ENCODE data around the gene CDH11.

CDH11 gene

DNA sequence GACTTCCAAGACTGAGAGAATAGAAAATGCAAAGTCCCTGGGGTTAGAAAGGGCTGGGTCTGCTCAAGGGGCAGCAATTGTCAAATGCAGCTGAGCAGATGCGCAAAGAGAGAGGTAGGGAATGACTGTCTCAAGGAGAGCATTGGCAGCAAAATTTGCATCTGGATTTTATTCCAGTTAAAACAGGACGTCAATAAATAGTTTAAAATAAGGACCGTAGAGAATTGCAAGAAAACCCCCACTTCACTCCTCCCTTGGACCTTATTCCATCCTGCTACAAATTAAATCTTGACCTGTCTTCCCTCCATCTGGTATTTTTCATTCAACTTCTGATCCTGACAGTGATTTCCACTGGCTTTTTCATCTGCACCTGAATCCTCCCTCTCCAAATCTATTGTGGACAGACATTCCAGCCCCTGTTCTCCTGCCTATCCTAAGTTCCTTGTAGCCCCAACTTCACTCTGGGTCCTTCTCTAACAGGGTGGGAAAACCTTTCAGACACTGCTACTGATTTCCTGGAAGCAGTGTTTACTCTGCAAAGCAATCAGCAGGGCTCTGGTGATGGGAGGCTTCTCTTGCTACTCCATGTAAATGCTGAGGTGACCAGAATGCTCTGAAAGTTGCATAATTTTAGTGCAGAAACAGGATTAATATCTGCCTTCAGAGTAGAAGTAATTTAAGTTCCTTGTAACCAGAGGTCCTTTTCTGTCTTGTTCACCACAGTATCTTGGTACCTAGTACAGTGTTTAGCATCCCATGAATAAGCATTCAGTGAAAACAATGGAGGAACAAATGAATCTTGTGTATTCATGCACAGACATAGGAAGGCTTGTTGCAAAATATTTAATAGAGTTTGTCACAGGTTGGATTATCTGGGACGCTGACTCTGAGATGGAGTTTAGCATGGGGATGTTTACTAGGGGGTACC, 79.2 kb downstream of the CDH11 start:
- Histone ChIP-seq H3K4me3 (no peak overlapping the region), H3K9me3 (peaks cover 4% of the 10 kb centered on the region; the same call in 1 of the 2 replicates), H3K4me2 (no peak overlapping the region), H3K27me3 (no peaks in the 10 kb centered on the region), H3K36me3 (no peaks in the 10 kb centered on the region), H3K4me1 (no peaks in the 10 kb centered on the region), H3K27ac (no peak overlapping the region), H3K9ac (no peak overlapping the region), H4K20me1 (no peaks in the 10 kb centered on the region)
- no peak for TF ChIP-seq Cebpa-rat (IDR thresholded peaks at IDR 0.05)

DNA sequence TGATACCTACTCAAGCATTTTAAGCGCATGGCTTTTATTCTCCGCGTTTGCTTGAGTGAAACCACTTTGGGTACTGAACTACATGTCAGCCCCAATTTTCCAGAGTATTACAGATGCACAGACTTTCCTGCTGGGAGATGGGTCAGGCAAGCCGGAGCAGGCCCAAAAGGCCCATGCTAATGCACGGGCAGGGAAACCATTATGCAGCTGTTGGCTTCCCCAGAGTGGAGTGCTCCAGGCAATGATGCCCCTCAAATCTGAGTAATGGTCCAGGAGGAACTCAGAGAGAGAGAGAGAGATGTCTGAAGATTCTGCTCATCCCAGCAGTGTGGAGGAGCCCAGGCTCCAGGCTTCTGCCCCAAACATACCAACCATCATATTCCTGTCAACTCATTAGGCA, 80.2 kb downstream of the CDH11 start:
- H3K4me3 ChIP-seq, result no peak overlapping the region
- H3K9me3 ChIP-seq, result peaks cover 4% of the 10 kb centered on the region; the same call in 1 of the 2 replicates
- H3K9ac ChIP-seq, result no peak overlapping the region
- no peak overlapping the region for H3K4me2 ChIP-seq
- no peaks in the 10 kb centered on the region for H3K36me3 ChIP-seq
- H3K27me3 ChIP-seq, result no peaks in the 10 kb centered on the region
- no peaks in the 10 kb centered on the region for H4K20me1 ChIP-seq
- no peak for TF ChIP-seq Cebpa-rat (IDR thresholded peaks at IDR 0.05)
- H3K27ac ChIP-seq, result no peak overlapping the region
- no peaks in the 10 kb centered on the region for H3K4me1 ChIP-seq

DNA sequence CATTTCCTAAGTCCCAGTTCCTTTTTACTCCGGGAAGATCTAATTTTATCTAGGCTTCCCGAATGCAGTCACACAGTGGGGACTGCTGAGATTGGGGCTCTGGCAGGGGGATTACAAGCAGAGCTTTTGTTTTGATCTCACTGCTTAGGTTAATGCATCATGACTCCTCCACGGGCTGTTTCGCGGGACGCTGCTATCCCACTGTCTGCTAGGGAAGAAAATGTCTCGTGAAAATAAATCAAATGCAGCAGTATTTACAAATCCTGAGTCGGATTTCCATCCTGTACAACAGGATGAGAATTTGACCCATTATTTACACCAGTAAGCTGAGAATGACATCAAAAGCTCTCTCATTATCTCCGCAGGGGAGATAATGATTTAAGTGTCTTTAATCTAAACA, 83.8 kb downstream of the CDH11 start:
- no peaks in the 10 kb centered on the region for H4K20me1 ChIP-seq
- no peaks in the 10 kb centered on the region for H3K36me3 ChIP-seq
- H3K4me3 ChIP-seq, result no peak overlapping the region
- no peak overlapping the region for H3K27ac ChIP-seq
- H3K4me2 ChIP-seq, result no peak overlapping the region
- no peaks in the 10 kb centered on the region for H3K4me1 ChIP-seq
- H3K27me3 ChIP-seq, result no peaks in the 10 kb centered on the region
- TF ChIP-seq Cebpa-rat (IDR thresholded peaks at IDR 0.05), result no peak
- H3K9ac ChIP-seq, result no peak overlapping the region
- peaks cover 4% of the 10 kb centered on the region; the same call in 1 of the 2 replicates for H3K9me3 ChIP-seq

DNA sequence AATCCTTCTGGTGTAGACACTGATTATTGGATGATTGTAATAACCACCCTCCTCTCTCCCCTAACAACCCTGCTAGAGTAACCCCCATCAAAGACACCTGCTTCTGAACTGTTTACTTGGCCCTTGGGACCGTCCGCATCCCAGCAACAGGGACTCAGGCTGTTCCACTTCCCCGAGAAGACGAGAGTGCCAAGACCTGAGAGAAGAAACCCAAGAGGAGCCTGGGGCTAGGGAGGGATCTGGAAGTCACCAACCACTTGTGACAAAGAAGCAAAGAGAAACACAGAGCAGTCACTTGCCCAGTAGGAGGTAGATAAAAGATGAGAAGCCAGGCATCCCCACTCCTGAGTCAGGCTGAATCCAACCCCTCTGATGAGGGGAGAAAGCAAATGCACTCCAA, 84.3 kb downstream of the CDH11 start:
- no peak overlapping the region for H3K9ac ChIP-seq
- TF ChIP-seq Cebpa-rat (IDR thresholded peaks at IDR 0.05), result no peak
- H3K4me3 ChIP-seq, result no peak overlapping the region
- no peaks in the 10 kb centered on the region for H3K36me3 ChIP-seq
- H3K4me2 ChIP-seq, result no peak overlapping the region
- no peak overlapping the region for H3K27ac ChIP-seq
- no peaks in the 10 kb centered on the region for H3K4me1 ChIP-seq
- peaks cover 4% of the 10 kb centered on the region; the same call in 1 of the 2 replicates for H3K9me3 ChIP-seq
- H3K27me3 ChIP-seq, result no peaks in the 10 kb centered on the region
- H4K20me1 ChIP-seq, result no peaks in the 10 kb centered on the region

DNA sequence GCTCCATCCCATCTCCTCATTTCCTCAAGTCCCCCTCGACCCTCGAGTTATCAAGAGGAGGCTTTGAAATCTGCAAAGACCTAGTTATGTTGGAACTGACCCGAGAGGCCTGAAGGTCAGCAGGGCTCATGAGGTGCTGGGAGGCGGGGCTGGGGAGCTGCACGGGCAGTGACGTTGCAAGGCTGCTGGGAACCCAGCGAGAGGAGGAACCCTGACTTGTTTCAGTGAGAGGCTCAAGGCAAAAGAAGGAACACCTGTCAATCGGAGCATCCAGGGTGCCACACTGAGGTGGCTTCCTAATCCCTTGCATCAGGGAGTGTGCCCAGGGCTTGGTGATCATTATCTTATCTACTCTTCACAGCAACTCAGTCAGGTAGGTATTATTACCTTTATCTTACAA, 86.9 kb downstream of the CDH11 start:
- H3K27ac ChIP-seq, result no peak overlapping the region
- H3K9me3 ChIP-seq, result peaks cover 4% of the 10 kb centered on the region; the same call in 1 of the 2 replicates
- H3K27me3 ChIP-seq, result no peaks in the 10 kb centered on the region
- H4K20me1 ChIP-seq, result no peaks in the 10 kb centered on the region
- H3K4me3 ChIP-seq, result no peak overlapping the region
- no peak overlapping the region for H3K4me2 ChIP-seq
- H3K36me3 ChIP-seq, result no peaks in the 10 kb centered on the region
- no peak for TF ChIP-seq Cebpa-rat (IDR thresholded peaks at IDR 0.05)
- no peak overlapping the region for H3K9ac ChIP-seq
- H3K4me1 ChIP-seq, result no peaks in the 10 kb centered on the region

DNA sequence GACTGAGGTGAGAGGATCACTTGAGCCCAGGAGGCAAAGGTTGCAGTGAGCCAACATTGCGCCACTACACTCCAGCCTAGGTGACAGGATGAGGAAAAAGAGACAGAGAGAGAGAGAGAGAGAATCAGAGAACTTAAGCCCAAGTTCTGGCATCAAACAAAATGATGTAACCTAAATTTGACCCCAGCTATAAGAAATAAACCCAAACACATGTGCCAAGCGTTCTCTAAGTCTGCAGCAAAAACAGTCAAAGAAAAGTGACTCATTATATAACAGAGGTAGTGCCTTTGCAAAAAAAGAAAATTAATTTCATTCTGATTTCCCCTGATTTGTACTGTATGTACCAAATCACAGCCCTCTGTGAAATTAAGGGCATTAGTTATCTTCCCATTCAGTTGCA, 89.5 kb downstream of the CDH11 start:
- Histone ChIP-seq H3K36me3 (no peaks in the 10 kb centered on the region), H3K4me1 (no peaks in the 10 kb centered on the region), H4K20me1 (no peaks in the 10 kb centered on the region), H3K27ac (no peak overlapping the region), H3K9me3 (no peaks in the 10 kb centered on the region), H3K9ac (no peak overlapping the region), H3K4me3 (no peak overlapping the region), H3K4me2 (no peak overlapping the region), H3K27me3 (no peaks in the 10 kb centered on the region)
- no peak for TF ChIP-seq Cebpa-rat (IDR thresholded peaks at IDR 0.05)

DNA sequence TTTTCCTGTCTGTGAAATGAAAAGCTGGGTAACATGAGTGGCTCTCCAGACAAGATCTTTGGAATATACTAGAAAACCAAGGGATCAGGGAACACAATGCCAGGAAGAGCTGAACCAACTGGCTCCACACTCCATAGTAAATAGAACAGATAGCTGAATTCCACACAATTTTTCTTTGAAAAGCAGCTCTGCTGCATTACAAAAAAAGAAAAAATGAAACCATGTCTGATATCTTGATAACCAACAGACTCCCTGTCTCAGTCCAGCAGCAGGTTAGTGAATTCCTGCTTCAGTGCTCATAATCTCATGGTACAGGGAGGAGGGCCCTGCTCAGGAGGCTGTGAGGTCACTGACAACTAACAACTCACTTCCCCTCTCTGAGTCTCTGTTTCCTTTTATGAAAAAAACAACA, 97.1 kb downstream of the CDH11 start:
- Histone ChIP-seq H3K9ac (no peak overlapping the region), H3K27ac (no peak overlapping the region), H3K4me3 (no peak overlapping the region), H3K4me1 (no peaks in the 10 kb centered on the region), H3K27me3 (no peaks in the 10 kb centered on the region), H3K9me3 (no peaks in the 10 kb centered on the region), H3K4me2 (no peak overlapping the region), H4K20me1 (no peaks in the 10 kb centered on the region), H3K36me3 (no peaks in the 10 kb centered on the region)
- no peak for TF ChIP-seq Cebpa-rat (IDR thresholded peaks at IDR 0.05)

DNA sequence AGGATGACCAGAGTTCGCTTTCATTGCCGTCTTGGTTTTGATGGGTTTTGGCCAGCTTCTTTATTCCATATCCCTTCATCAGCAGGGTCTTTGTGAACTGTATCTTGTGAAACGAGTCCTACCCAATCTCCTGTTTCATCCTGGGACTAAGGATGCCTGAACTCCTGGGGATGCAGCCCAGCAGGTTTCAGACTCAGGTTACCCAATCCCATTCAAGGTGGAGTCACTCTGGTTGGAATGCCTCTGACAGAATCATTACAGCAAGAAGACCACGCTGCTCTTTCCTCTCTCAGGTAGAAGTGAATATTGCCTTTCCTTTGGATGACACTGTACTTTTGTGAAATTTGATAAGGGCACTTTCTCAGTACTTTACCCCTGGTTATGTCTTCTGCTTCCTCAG, 98.1 kb downstream of the CDH11 start:
- Histone ChIP-seq H3K27ac (no peak overlapping the region), H3K36me3 (no peaks in the 10 kb centered on the region), H3K9ac (no peak overlapping the region), H4K20me1 (no peaks in the 10 kb centered on the region), H3K27me3 (no peaks in the 10 kb centered on the region), H3K4me1 (no peaks in the 10 kb centered on the region), H3K4me2 (no peak overlapping the region), H3K9me3 (peaks cover under 1% of the 10 kb centered on the region; the same call in 1 of the 2 replicates), H3K4me3 (no peak overlapping the region)
- TF ChIP-seq Cebpa-rat (IDR thresholded peaks at IDR 0.05), result no peak

DNA sequence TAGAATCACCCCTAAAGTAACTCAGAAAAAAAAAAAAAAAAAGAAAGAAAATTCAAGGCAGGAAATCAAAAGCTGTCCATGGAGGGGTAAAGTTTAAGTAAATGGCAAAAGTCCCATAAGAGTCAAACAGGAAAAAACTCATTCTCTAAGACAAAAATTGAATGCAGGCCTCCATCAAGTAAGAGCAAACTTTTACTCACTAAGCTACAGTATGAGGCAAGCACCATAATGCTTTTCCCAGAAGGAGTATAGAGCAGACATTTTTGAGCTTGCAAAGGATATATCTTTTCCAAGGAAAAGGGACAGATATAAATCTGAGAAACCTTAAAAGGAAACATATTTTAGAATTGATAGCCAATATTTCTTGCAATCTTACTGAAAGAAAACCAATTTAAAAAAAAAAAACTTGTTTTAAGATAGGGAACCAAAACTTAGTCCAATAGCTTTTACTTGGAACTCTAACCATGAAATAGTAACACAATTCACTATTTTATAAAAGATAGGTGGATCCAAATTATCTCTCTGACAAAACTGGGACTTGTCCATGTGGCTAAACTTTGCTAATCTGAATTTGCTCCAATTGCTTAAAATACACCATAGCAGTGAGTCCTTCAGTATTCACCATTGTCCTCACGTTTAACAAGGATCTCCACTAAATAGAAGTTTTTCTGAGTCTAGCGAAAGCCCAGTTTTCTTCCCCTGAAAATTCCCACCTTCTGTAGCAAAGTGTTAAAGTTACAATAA, 99.8 kb downstream of the CDH11 start:
- no peaks in the 10 kb centered on the region for H3K36me3 ChIP-seq
- H3K27ac ChIP-seq, result no peak overlapping the region
- no peak overlapping the region for H3K9ac ChIP-seq
- no peaks in the 10 kb centered on the region for H3K4me1 ChIP-seq
- H3K4me3 ChIP-seq, result no peak overlapping the region
- peaks cover 14% of the 10 kb centered on the region for H3K9me3 ChIP-seq
- no peaks in the 10 kb centered on the region for H4K20me1 ChIP-seq
- H3K27me3 ChIP-seq, result no peaks in the 10 kb centered on the region
- H3K4me2 ChIP-seq, result no peak overlapping the region
- TF ChIP-seq Cebpa-rat (IDR thresholded peaks at IDR 0.05), result no peak

DNA sequence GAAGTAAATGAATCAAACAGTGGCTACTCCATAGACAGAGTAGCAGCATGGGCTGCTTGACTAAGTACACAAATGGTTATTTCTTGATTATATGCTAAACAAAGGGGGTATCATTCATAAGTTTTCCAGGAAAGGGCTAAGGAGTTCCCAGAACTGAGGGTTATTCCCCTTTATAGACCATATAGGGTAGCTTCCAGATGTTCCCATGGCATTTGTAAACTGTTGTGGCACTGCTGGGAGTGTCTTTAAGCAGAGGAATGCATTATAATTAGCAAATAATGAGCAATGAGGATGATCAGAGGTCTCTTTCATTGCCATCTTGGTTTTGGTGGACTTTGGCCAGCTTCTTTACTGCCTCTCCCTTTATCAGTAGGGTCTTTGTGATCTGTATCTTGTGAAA, 105.1 kb downstream of the CDH11 start:
- no peak for TF ChIP-seq Cebpa-rat (IDR thresholded peaks at IDR 0.05)
- no peak overlapping the region for H3K4me3 ChIP-seq
- H4K20me1 ChIP-seq, result no peaks in the 10 kb centered on the region
- no peaks in the 10 kb centered on the region for H3K4me1 ChIP-seq
- H3K27ac ChIP-seq, result no peak overlapping the region
- H3K4me2 ChIP-seq, result no peak overlapping the region
- peaks cover 14% of the 10 kb centered on the region for H3K9me3 ChIP-seq
- H3K36me3 ChIP-seq, result no peaks in the 10 kb centered on the region
- H3K27me3 ChIP-seq, result no peaks in the 10 kb centered on the region
- no peak overlapping the region for H3K9ac ChIP-seq
